HG03439 (cell line): ENCODE data around the gene PRMT2.
"Not testable (repeated sequence)": the region's sequence is repeated elsewhere in the genome, so short reads cannot be mapped to it uniquely, and the experiment has no call there.

Source experiments
- ATAC-seq: cut with Tn5 transposase; IDR thresholded peaks from one replicate; pipeline ENCODE4 v1.9.1; 2021; ENCODE audit warnings: mild to moderate bottlenecking, moderate library complexity; ENCODE audit not compliant: unreplicated experiment

PRMT2 gene

GRCh38 chr21:46617267-46618051 is 18.0 kb upstream of the PRMT2 start:
- no peak for ATAC-seq

GRCh38 chr21:46618738-46619379 is 16.6 kb upstream of the PRMT2 start:
- no peak for ATAC-seq

DNA sequence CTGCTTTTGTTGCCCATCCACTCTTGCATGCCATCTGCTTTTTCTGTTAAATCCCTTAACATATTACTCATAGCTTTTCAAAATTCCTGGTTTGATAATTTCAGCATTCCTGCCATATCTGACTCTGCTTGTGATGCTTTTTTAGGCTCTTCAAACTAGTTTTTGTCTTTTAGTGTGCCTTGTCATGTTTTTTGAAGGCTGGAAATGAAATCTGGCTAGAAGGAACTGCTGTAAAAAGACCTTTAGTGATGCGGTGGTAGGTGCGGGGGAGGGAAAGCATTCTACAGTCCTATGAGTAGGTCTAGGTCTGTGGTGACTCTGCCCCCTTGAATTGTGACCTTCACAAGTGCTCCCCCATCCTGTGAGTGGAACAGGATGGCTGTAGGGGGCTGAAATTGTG is 15.6 kb upstream of the PRMT2 start:
- ATAC-seq = no peak

GRCh38 chr21:46620846-46621245 is 14.6 kb upstream of the PRMT2 start:
- no peak for ATAC-seq

GRCh38 chr21:46621457-46622182 is 13.9 kb upstream of the PRMT2 start:
- ATAC-seq = no peak

- ATAC-seq = no peak
These were observed 13.2 kb upstream of the PRMT2 start for GRCh38 chr21:46622226-46622625.

DNA sequence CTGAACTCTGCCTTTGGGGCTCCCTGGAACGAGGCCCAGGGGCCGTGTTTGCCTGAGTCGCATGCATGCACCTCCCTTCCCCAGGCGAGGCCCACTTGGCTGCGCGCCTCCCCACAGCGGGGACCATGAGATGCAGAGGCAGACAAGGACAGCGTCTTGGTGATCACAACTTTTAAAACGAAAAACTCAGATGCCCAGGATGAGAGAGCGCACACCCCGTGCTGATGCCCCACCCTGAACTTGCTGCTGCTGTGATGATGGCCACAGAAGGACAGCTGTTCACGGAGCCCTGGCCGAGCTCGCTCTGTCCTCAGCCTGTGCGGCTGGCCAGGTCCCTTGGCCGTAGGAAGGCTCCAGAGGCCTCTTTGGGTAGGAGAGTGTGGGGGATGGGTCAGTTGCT is 11.4 kb upstream of the PRMT2 start:
- ATAC-seq = no peak

DNA sequence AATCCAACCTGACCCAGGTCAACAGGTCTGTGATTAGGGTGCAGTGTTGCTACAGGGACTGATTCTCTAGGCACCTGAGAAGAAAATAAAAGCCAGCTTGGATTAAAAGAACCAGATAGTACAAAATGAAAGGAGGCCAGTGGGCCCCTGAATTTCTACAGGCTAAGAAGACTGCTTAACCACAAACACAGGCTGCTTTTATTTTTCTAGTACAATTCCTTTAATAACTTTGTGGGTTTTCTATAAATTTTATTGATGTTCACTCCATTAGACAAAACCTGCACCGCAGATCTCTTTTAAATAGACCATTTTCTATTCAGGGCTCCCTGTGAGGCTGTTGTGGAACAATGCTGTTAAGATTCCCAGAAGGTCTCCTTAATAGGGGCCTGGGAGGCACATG is 9.7 kb upstream of the PRMT2 start:
- no peak for ATAC-seq

- ATAC-seq = no peak
These were observed 8.9 kb upstream of the PRMT2 start for GRCh38 chr21:46626536-46626935.

- ATAC-seq = no peak
These were observed 8.4 kb upstream of the PRMT2 start for GRCh38 chr21:46626975-46627501.

- no peak for ATAC-seq
These were observed 7.7 kb upstream of the PRMT2 start for GRCh38 chr21:46627726-46628125.

DNA sequence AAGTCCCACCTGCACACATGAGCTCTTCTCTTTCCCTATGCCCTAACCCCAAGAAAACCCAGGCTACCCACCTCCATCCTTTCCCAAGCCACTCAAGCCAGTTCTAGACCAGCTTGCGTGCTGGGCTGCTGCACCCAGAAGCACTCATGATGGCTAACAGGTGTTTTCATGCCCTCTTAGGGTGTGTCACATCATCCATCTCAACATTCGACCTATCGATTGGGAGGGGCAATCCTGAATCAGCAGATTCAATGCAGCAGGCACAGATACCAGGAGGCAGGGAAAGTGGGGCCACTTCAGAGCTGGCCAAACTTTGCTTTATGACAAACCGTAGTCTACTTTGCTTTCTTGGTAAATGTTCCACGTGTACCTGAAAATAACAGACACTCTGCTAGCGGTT is 6.6 kb upstream of the PRMT2 start:
- no peak for ATAC-seq

GRCh38 chr21:46630915-46631314 is 4.6 kb upstream of the PRMT2 start:
- ATAC-seq = not testable (repeated sequence)

DNA sequence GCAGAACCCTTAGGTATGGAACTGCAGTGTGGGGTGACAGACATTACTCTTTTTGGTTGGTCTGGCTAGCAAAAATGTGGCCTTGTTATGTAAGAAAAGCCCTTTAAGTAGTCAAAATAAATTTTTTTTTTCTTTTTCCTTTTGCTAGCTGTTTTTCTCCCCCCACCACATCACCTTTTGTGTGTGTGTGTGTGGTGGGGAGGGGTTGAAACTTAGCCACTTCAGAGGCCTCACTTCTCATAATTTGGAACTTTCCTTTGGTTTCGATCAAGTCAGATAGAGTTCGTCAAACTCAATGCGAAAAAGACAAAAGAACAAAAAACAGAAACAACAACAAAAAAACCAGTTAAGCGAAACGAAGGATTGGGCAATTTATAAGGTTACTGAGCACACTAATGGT is 1.9 kb upstream of the PRMT2 start:
- no peak for ATAC-seq

DNA sequence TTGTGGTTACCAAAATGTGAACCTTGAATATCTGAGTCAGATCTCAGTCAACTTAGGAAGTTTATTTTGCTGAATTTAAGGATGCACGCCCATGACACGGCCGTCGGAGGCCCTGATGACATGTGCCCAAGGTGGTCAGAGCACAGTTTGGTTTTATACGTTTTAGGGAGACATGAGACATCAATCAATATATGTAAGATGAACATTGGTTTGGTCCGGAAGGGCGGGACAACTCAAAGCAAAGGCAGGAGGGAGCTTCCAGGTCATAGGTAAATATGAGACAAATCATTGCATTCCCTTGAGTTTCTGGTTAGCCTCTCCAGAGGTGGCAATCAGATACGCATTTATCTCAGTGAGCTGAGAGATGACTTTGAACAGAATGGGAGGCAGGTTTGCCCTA is 1.0 kb upstream of the PRMT2 start:
- ATAC-seq = no peak

GRCh38 chr21:46634966-46635323 is 529 bp upstream of the PRMT2 start:
- ATAC-seq = no peak

DNA sequence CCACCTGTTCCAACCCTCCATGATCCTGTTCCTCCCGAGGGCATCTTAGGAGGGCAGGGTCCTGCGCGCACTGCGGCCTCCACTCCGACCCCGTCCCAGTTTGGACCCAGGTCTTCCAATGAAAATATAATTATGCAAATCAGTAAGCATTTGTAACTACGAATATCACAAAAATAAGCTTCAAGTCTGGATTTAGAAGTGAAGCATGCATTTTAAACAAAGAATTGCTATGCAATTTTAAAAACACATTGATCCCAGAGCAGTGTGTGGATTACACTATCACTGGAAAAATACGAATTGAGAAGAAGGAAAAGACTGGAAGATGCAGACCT is 673 bp downstream of the PRMT2 start:
- ATAC-seq = no peak

GRCh38 chr21:46636550-46637285 is 1.2 kb downstream of the PRMT2 start:
- no peak for ATAC-seq

DNA sequence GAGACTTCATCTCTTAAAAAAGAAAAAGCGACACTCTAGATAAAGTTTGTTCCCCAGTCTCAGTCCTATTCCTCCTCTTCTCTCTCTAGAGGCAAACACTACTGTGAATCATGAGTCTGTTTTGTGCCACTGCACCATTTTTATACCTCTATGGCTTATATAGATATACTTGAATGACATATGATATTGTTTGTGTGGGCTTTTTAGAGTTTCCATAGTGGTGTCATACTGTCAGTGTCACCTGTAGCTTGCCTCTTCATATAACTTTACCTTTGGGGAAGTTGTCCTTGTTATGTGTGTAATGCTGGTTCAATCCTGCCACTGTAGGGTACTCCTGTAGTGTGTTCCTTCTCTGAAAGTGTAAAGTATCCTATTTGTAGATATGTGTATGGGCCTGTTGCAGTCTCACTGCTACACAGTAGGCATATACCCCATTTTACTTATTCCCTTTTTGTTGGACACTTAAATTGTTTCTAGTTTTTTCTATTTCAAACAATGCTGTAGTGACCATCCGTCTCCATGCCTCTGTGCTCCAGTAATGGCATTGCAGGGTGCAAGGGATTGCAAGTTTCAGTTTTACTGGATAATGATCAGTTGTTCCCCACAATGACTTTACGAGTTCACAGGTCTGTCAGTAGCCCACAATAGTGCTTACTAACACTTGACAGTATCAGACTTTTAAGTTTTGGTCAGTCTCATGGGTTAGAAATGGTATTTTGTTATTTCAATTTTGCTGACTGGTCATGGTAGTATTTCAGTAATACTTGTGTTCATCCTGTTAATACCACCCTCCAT is 2.7 kb downstream of the PRMT2 start:
- no peak for ATAC-seq
